Gastroesophageal sphincter (tissue), 3 donors: ENCODE data around the gene NRSN2.

Experiments used
- POLR2A ChIP-seq, 2 donors: fragments of 450-650 bp; IDR thresholded peaks; one replicate each; pipeline ENCODE4 v1.6.1; 2017; ENCODE audit warnings: antibody characterized with exemption in 2 of 2, mild to moderate bottlenecking in 2 of 2, moderate library complexity in 1 of 2
- POLR2AphosphoS5 ChIP-seq: sonication (generic); formaldehyde crosslinking; IDR thresholded peaks from one replicate; pipeline ENCODE4 v1.6.1; 2017; ENCODE audit warnings: antibody characterized with exemption
- TF ChIP-seq, protein P1 (sequence below), 4 experiments: fragments of 200-600 bp in 2 of 4; fragments of 450-650 bp in 2 of 4; sonication (generic) in 1 of 4; IDR thresholded peaks; one replicate each; pipeline ENCODE4 v1.5.1; 2017 to 2019; ENCODE audit warnings: antibody characterized with exemption in 4 of 4, mild to moderate bottlenecking in 2 of 4, moderate library complexity in 2 of 4

DNA sequence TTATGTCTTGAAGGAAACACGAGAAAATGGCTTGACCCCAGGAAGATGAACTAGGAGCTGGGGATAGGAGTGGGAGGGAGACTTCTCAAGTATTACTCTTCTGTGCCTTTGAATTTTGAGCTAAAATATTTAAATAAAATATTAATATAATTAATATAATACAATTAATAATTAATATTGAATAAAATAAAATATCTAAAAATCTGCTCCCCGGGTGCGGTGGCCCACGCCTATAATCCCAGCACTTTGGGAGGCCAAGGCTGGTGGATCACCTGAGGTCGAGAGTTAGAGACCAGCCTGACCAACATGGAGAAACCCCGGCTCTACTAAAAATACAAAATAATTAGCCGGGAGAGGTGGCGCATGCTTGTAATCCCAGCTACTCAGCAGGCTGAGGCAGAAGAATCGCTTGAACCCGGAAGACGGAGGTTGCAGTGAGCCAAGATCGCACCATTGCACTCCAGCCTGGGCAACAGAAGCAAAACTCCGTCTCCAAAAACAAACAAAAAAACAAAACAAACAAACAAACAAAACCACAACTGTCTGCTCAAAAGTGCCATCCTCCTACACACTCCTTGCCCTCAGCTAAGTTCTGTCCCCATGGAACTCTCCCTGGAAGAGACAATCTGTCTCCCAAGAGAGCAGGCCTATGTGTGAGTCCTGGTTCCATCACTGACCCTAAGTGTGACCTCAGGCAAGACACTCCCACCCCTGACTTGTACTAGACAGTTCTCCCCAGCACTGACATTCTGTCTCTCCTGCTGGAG is 20.0 kb downstream of the NRSN2 start:
- TF ChIP-seq POLR2AphosphoS5 = no peak
- TF ChIP-seq, protein P1, sequence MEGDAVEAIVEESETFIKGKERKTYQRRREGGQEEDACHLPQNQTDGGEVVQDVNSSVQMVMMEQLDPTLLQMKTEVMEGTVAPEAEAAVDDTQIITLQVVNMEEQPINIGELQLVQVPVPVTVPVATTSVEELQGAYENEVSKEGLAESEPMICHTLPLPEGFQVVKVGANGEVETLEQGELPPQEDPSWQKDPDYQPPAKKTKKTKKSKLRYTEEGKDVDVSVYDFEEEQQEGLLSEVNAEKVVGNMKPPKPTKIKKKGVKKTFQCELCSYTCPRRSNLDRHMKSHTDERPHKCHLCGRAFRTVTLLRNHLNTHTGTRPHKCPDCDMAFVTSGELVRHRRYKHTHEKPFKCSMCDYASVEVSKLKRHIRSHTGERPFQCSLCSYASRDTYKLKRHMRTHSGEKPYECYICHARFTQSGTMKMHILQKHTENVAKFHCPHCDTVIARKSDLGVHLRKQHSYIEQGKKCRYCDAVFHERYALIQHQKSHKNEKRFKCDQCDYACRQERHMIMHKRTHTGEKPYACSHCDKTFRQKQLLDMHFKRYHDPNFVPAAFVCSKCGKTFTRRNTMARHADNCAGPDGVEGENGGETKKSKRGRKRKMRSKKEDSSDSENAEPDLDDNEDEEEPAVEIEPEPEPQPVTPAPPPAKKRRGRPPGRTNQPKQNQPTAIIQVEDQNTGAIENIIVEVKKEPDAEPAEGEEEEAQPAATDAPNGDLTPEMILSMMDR (IDR thresholded peaks at IDR 0.05) = no peak
- no peak for TF ChIP-seq POLR2A (IDR thresholded peaks at IDR 0.05)
